GM13976 (cell line): ENCODE results near the gene BAIAP3.
A peak's percentile ranks its signal among the peaks of the same experiment; 100 is the strongest.

Experiments used
- DNase-seq: peaks from one replicate; pipeline ENCODE4 v3.0.0; 2012; ENCODE audit warnings: low spot score
- in situ Hi-C: fragments of 300-500 bp; cut with MboI; formaldehyde crosslinking; loops from one replicate; pipeline ENCODE4 v1.12.0; 2022; ENCODE audit warnings: low sequenced_read_pairs, mixed read lengths, inconsistent platforms; ENCODE audit not compliant: unreplicated experiment
- TF ChIP-seq, protein P1 (sequence below): IDR thresholded peaks from 2 replicates; pipeline ENCODE4 v1.5.1; 2012; ENCODE audit warnings: borderline replicate concordance, mild to moderate bottlenecking; ENCODE audit not compliant: insufficient read depth; ENCODE audit errors: extremely low read depth, missing control alignments, control extremely low read depth

BAIAP3 gene

DNA sequence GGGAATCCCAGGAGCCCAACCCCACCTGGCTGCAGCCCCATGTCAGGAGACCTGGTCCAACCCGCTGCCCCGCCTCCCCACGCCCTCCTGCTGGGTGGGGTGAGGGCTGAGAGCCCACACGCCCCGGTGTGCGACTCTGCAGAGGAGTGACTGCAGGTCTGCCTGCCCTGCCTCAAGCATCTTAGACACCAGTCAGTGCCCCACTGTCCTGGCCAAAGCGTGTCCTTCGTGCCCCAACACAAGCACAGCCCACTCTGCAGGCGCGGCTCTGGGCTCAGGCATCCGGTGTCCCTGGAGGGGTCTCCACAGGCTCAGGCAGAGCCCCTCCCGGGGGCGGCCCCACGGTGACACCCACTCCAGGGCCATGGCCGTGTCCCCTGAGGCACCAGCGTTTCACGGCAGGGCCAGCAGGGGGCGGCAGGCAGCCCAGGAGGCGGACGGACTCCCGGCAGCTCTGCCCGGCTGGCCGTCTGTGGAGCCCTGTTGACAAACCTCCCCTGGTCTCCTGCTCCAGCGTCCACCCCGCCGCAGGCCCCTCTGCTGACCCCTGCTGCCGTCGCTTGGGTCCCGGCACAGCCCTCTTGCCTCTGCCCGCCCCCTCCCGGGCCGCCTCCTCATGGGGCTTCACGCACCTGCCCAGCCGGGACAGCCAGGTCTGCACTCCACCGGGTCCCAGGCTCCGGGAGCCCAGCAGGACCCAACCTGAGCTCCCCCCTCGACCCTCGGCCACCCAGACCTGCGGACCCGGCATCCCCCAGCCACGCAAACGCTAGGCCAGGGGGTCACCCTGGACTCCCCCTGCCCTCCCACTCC, 32.6 kb upstream of the BAIAP3 start:
- DNase-seq, result peak; percentile 93
- TF ChIP-seq, protein P1, sequence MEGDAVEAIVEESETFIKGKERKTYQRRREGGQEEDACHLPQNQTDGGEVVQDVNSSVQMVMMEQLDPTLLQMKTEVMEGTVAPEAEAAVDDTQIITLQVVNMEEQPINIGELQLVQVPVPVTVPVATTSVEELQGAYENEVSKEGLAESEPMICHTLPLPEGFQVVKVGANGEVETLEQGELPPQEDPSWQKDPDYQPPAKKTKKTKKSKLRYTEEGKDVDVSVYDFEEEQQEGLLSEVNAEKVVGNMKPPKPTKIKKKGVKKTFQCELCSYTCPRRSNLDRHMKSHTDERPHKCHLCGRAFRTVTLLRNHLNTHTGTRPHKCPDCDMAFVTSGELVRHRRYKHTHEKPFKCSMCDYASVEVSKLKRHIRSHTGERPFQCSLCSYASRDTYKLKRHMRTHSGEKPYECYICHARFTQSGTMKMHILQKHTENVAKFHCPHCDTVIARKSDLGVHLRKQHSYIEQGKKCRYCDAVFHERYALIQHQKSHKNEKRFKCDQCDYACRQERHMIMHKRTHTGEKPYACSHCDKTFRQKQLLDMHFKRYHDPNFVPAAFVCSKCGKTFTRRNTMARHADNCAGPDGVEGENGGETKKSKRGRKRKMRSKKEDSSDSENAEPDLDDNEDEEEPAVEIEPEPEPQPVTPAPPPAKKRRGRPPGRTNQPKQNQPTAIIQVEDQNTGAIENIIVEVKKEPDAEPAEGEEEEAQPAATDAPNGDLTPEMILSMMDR, result peak; percentile 97
- in situ Hi-C loops, result loop anchor here (25.0 kb wide), 1 partner anchor 89 kb away; no protein-coding TSS in a partner anchor

DNA sequence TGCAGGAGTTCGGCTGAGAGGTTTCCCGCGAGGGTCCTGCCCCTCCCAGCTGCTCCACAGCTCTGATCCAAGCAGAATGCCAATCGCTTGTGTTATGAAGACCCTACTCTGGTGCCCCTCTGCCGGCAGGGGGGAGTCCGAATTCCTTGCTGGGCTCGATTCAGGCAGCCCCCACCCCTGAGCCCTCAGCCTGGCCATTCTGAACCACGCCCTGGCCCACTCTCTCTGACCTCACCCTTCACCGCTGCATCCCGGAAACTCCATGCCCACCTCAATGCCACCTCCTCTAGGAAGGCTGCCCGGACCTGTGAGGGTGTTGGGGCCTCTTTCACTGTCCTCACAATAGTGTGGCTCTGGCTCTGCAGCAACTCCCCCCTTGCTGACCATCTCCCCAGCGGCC, 31.9 kb upstream of the BAIAP3 start:
- in situ Hi-C loops, result loop anchor here (25.0 kb wide), 1 partner anchor 89 kb away; no protein-coding TSS in a partner anchor
- DNase-seq, result no peak
- TF ChIP-seq, protein P1, result no peak

DNA sequence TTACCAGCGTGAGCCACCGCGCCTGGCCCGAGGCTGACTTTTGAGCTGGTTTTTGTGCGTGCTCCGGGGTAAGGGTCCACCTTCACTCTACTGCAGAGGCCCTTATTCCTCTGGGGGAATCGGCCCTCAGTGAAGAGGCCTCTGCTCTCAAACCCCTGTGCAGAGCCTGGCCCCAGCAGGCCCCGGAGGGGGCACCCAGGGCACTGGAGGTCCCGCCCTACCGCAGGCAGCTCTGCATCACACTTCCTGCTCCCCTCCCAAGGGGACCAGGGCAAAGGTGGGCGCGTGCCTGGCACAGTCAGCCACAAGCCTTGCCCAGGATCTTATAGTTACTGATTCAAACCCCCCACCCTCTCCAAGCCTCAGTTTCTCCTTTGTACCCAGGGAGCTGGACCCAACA, 27.6 kb upstream of the BAIAP3 start:
- TF ChIP-seq, protein P1, result no peak
- DNase-seq, result no peak
- in situ Hi-C loops, result loop anchor here (25.0 kb wide), 1 partner anchor 94 kb away; no protein-coding TSS in a partner anchor

- TF ChIP-seq, protein P1, result no peak
- in situ Hi-C loops, result loop anchor here (25.0 kb wide), 1 partner anchor 94 kb away; no protein-coding TSS in a partner anchor
- no peak for DNase-seq
Measured at GRCh38 chr16:1306334-1306733, 27.1 kb upstream of the BAIAP3 start.

DNA sequence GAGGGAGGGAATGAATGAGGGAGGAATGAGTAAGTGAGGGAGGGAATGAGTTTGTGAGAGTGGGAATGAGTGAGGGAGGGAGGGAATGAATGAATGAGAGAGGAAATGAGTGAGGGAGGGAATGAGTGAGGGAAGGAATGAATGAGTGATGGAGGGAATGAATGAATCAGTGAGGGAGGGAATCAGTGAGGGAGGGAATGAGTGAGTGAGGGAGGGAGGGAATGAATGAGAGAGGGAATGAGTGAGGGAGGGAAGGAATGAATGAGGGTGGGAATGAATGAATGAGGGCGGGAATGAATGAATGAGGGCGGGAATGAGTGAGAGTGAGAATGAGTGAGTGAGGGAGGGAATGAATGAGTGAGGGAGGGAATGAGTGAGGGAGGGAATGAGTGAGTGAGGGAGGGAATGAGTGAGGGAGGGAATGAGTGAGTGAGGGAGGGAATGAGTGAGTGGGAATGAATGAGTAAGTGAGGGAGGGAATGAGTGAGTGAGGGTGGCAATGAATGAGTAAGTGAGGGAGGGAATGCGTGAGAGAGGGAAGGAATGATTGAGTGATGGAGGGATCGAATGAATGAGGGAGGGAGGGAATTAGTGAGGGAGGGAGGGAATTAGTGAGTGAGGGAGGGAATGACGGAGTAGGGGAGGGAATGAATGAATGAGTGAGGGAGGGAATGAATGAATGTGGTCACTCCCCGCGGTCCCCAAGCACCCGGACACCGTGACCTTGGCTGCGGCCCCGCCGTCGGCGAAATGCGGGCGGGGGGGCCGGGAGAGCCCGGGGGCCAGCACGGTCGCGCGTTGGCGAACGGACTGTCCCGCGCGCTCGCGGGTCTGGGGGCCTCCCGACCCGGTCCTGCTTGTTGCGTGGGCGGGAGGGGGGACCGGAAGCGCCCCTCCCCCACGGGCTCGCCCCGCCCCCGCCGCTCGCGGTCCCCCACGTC, 25.1 kb upstream of the BAIAP3 start:
- DNase-seq, result no peak
- TF ChIP-seq, protein P1, result no peak
- in situ Hi-C loops, result loop anchor here (25.0 kb wide), 1 partner anchor 96 kb away; no protein-coding TSS in a partner anchor
